ENCODE results near the gene RWDD1.

- TF ChIP-seq, protein P1, sequence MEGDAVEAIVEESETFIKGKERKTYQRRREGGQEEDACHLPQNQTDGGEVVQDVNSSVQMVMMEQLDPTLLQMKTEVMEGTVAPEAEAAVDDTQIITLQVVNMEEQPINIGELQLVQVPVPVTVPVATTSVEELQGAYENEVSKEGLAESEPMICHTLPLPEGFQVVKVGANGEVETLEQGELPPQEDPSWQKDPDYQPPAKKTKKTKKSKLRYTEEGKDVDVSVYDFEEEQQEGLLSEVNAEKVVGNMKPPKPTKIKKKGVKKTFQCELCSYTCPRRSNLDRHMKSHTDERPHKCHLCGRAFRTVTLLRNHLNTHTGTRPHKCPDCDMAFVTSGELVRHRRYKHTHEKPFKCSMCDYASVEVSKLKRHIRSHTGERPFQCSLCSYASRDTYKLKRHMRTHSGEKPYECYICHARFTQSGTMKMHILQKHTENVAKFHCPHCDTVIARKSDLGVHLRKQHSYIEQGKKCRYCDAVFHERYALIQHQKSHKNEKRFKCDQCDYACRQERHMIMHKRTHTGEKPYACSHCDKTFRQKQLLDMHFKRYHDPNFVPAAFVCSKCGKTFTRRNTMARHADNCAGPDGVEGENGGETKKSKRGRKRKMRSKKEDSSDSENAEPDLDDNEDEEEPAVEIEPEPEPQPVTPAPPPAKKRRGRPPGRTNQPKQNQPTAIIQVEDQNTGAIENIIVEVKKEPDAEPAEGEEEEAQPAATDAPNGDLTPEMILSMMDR (IDR thresholded peaks at IDR 0.05) = no peak
- TF ChIP-seq POLR2A (IDR thresholded peaks at IDR 0.05) (no peak), EP300 (IDR thresholded peaks at IDR 0.05) (no peak)
Measured at GRCh38 chr6:116560130-116560529, 11.2 kb upstream of the RWDD1 start.

All from gastroesophageal sphincter (tissue), 3 donors.